GM19239 (cell line): ENCODE measurements around the gene ST8SIA1.
"Not testable (repeated sequence)": the region's sequence is repeated elsewhere in the genome, so short reads cannot be mapped to it uniquely, and the experiment has no call there.

Source experiments
- DNase-seq: peaks from one replicate; pipeline ENCODE4 v3.0.0; 2011; ENCODE audit warnings: low spot score; ENCODE audit not compliant: insufficient read length
- FAIRE-seq: peaks from 2 replicates; lab custom pipeline; 2011; peaks lifted over from hg19 to GRCh38; lab: Jason Lieb, UNC

Gene ST8SIA1

GRCh38 chr12:22334410-22335100, at the start of gene ST8SIA1:
Gene ST8SIA1, minus strand, starts transcription at chr12:22334707. Its CDS starts 475 bp downstream, at chr12:22334232.
- FAIRE-seq, result no peak
- DNase-seq, result peak; percentile 14

- no peak for FAIRE-seq
- no peak for DNase-seq
Measured at GRCh38 chr12:22380031-22380430, 45.5 kb upstream of the ST8SIA1 start.

- no peak for DNase-seq
- no peak for FAIRE-seq
Measured at GRCh38 chr12:22377731-22378496, 43.4 kb upstream of the ST8SIA1 start.

- DNase-seq, FAIRE-seq: not testable (repeated sequence)
Measured at GRCh38 chr12:22376596-22377150, 42.2 kb upstream of the ST8SIA1 start.

- DNase-seq (no peak), FAIRE-seq (no peak)
Measured at GRCh38 chr12:22374508-22374907, 40.0 kb upstream of the ST8SIA1 start.

- FAIRE-seq (no peak), DNase-seq (no peak)
Measured at GRCh38 chr12:22372277-22372837, 37.9 kb upstream of the ST8SIA1 start.

GRCh38 chr12:22366181-22366580, 31.7 kb upstream of the ST8SIA1 start:
- FAIRE-seq (no peak), DNase-seq (no peak)

GRCh38 chr12:22361785-22362184, 27.3 kb upstream of the ST8SIA1 start:
- DNase-seq (no peak), FAIRE-seq (no peak)

GRCh38 chr12:22360774-22361173, 26.3 kb upstream of the ST8SIA1 start:
- FAIRE-seq, result no peak

GRCh38 chr12:22357531-22357930, 23.0 kb upstream of the ST8SIA1 start:
- FAIRE-seq (no peak), DNase-seq (no peak)

More at GRCh38 chr12:22360774-22361173, 26.3 kb upstream of the ST8SIA1 start:
- no peak for DNase-seq

- FAIRE-seq (no peak), DNase-seq (no peak)
Measured at GRCh38 chr12:22356231-22356630, 21.7 kb upstream of the ST8SIA1 start.

- DNase-seq (no peak), FAIRE-seq (no peak)
Measured at GRCh38 chr12:22355011-22355580, 20.6 kb upstream of the ST8SIA1 start.

- DNase-seq (no peak), FAIRE-seq (no peak)
Measured at GRCh38 chr12:22353615-22354325, 19.3 kb upstream of the ST8SIA1 start.

- FAIRE-seq (no peak), DNase-seq (no peak)
Measured at GRCh38 chr12:22350886-22351285, 16.4 kb upstream of the ST8SIA1 start.

GRCh38 chr12:22348208-22348607, 13.7 kb upstream of the ST8SIA1 start:
- DNase-seq (no peak), FAIRE-seq (no peak)

GRCh38 chr12:22340143-22340542, 5.6 kb upstream of the ST8SIA1 start:
- FAIRE-seq, result no peak
- DNase-seq, result no peak

- DNase-seq, result no peak
- FAIRE-seq, result no peak
Measured at GRCh38 chr12:22339691-22340090, 5.2 kb upstream of the ST8SIA1 start.

- FAIRE-seq (no peak), DNase-seq (no peak)
Measured at GRCh38 chr12:22335794-22336166, 1.3 kb upstream of the ST8SIA1 start.

- DNase-seq, result no peak
- no peak for FAIRE-seq
Measured at GRCh38 chr12:22333713-22334409, 646 bp downstream of the ST8SIA1 start.
